CD4-positive, alpha-beta T cell treated with Interleukin-1 beta for 1 hour (primary cell): ENCODE measurements around the gene RPS19BP1.
"Not testable (repeated sequence)": the region's sequence is repeated elsewhere in the genome, so short reads cannot be mapped to it uniquely, and the experiment has no call there.

Experiments used
- DNase-seq, 2 donors: peaks; one replicate each; pipeline ENCODE4 v3.0.0-alpha.2; 2020 to 2022

RPS19BP1 gene

GRCh38 chr22:39527481-39527961, 5.0 kb downstream of the RPS19BP1 start:
- no peak for DNase-seq

- DNase-seq: peak; percentile 35 to 46
Measured at GRCh38 chr22:39526736-39527171, 5.8 kb downstream of the RPS19BP1 start.

- no peak for DNase-seq
Measured at GRCh38 chr22:39525658-39525975, 6.9 kb downstream of the RPS19BP1 start.

- DNase-seq: no peak
Measured at GRCh38 chr22:39524753-39525657, 7.5 kb downstream of the RPS19BP1 start.

- DNase-seq: no peak
Measured at GRCh38 chr22:39524089-39524752, 8.3 kb downstream of the RPS19BP1 start.

GRCh38 chr22:39522567-39523300, 9.8 kb downstream of the RPS19BP1 start:
- peak in 1 of 2 donors; percentile 19 for DNase-seq

GRCh38 chr22:39522091-39522490, 10.5 kb downstream of the RPS19BP1 start:
- not testable (repeated sequence) for DNase-seq

GRCh38 chr22:39521106-39521885, 11.3 kb downstream of the RPS19BP1 start:
- peak in 1 of 2 donors; percentile 79 for DNase-seq

GRCh38 chr22:39520226-39521105, 12.1 kb downstream of the RPS19BP1 start, which contains the start of gene ATF4:
TSS of gene ATF4 (plus strand) at chr22:39520562. CDS start at chr22:39521446, 884 bp downstream.
- DNase-seq: peak in 1 of 2 donors; percentile 98

GRCh38 chr22:39519681-39520225, 12.8 kb downstream of the RPS19BP1 start:
- peak in 1 of 2 donors; percentile 97 for DNase-seq

- DNase-seq: no peak
Measured at GRCh38 chr22:39518996-39519680, 13.4 kb downstream of the RPS19BP1 start.

- no peak for DNase-seq
Measured at GRCh38 chr22:39518144-39518786, 14.3 kb downstream of the RPS19BP1 start.

- no peak for DNase-seq
Measured at GRCh38 chr22:39517470-39517869, 15.1 kb downstream of the RPS19BP1 start.

GRCh38 chr22:39515266-39516050, 17.1 kb downstream of the RPS19BP1 start:
- no peak for DNase-seq

GRCh38 chr22:39514373-39514973, 18.1 kb downstream of the RPS19BP1 start:
- DNase-seq: peak; percentile 33 to 55

- DNase-seq: no peak
Measured at GRCh38 chr22:39513791-39514190, 18.8 kb downstream of the RPS19BP1 start.

GRCh38 chr22:39512026-39512425, 20.5 kb downstream of the RPS19BP1 start:
- no peak for DNase-seq

GRCh38 chr22:39511226-39511625, 21.3 kb downstream of the RPS19BP1 start:
- no peak for DNase-seq
